COLO829 (cell line): ENCODE measurements around the gene ZNF697.
"Not testable (repeated sequence)": the region's sequence is repeated elsewhere in the genome, so short reads cannot be mapped to it uniquely, and the experiment has no call there.

Experiments used
- DNase-seq: peaks from one replicate; pipeline ENCODE4 v3.0.0; 2012; ENCODE audit warnings: low spot score

ZNF697 gene

DNA sequence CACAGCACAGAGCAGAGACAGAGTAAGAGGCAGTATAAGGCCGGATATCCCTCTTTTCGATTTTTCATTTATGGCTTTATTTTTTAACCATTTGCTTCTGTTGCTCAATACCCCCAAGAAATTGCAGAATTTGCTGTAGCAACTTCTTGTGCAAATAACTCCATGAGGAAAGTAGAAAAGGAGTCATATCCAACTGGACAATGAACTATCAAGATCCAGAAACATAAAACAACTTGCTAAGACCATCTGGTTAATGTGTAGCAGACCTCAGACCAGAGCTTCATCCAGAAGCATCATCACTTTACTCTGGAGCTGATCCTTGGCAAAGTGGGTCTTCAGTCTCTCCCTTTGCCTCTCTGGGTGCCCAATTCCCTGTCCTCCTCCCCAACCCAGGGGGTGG lies 45.9 kb downstream of the ZNF697 start:
- DNase-seq: no peak

DNA sequence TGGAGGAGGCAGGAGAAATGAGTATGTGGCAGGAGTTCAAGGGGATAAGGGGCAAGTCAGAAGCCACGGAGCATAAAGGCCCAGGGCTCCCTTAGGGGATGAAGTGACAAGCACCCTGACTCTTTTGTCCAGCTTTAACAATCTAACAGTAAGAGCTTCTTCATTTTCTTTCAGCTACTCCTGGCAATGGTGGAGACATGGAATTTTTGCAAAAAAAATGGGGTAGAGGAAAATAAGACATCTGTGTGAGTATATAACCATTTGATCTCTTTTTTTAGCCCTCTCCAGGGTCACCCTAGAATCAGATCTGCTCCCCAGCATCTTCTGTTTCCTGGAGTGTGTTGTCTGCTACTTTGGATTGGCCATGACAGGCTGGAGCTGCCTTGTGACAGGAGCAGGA lies 47.1 kb downstream of the ZNF697 start:
- DNase-seq: no peak

DNA sequence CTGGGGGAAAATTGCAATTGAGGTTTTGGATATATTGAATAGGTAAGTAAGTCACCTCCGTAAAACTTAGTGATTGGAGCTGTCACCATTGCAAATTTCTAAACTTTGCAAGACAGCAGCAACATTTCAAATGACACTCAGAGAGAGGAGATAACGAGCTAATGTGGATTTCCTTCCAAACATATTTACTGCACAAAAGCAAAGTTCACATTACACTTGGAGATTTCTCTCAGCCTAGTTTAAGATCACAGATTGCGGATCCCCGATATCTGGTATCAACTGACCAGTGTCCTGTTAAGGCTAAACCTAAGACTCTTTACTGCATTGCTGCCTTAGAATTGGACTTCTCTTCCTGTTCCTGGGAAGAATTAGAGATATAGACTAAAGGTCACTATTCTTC lies 47.5 kb downstream of the ZNF697 start:
- no peak for DNase-seq

DNA sequence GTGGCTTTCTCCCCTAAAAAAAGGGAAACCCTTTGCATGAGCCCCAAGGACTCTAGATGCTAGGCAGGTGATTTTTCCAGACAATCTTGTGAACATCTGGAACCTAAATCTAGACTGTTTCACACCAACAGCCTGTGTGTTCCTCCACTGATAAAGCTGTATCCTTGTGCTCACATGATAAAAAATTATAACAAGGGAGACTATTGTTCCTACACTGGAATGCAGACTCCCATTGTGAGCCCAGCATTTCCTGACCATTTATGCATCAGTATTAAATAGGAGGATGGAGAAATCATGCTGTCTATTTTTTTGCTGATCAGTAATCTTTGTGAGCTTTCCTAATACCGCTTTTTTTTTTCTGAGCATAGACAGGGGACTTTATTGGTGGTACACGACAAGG lies 52.5 kb downstream of the ZNF697 start:
- peak; percentile 60 for DNase-seq

DNA sequence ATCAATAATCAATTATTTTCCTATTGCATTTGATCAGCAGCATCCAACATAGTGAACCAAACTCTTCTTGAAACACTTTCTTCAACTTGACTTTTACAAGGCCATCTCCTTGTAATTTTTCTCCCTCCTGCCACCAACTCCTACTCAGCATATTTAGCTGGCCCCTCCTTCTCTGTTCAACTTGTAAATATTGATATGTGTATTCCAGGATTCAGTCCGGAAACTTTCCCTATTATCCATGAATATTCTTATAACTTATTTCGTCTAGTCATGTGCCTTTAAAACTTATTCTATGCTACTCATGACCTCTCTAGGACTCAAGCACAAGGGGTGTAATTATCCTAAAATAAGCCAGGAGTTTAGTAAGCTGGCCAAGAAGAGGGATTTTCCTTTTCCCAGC lies 52.9 kb downstream of the ZNF697 start:
- no peak for DNase-seq

DNA sequence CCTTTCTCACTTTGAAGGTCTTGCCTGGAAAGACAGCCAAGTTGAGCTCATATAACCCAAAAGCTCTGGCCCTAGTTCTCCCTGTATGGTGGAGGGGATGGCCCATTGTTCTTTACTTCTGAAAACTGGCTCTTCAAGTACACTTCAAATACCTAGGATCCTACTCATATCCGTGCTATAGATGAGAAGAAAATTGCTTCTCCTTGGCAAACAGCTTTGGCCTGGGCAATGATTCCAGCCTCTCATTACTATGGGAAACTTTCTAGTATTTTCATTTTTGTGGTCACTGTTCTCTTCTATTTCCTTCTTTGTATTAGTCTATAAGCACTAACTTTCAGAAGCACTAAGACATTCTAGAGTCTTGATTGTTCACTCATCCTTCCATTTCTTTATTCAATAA lies 53.7 kb downstream of the ZNF697 start:
- no peak for DNase-seq

DNA sequence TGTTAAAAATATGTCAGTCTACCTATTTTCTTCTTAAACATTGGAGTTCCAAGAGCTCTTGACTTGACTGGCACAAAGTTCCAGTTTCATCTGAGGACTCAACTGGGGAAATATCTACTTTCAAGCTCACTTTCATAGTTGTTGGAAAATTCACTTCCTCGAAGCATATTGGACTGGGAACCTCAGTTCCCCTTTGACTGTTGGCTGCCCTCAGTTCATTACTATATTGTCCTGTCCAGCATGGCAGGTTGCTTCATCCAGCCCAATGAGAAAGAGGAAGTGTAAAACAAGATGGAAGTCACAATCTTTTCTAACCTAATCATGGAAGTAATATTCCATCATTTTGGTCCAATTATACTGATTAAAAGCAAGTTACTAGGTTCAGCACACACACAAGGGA lies 54.3 kb downstream of the ZNF697 start:
- DNase-seq: no peak

DNA sequence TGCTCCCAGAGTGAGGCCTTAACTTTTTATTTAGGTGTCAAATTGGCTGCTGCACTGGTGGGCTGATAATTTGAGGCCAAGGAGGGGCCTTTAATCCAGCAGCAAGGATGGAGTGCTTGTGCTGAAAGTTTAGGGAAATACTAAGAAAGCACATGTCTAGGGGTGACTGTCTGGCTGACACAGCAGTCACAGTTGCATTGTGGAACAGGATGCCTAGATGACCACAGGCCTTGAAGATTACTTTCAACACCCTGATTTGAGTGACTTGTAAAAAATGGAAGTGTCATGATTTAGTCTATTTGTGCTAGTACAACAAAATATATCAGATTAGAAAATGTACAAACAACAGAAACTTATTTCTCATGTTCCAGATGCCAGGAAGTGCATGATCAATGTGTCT lies 57.7 kb downstream of the ZNF697 start:
- DNase-seq: no peak

DNA sequence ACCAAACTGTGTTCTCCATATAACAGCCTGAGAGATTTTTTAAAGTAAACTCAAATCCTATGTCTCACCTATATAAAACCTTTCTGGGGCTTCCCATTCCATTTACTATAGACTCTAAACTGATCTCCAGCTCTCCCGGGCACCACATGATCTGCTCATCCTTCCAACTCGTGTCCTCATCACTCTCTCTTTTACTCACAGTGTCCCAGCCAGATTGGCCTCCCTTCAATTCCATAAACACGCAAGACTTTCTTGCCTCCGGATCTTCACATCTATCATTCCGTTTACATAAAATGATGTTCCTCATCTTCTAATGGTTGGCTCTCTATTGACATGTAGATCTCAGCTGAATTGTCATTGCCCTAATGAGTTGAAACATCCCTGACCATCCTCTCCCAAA lies 59.4 kb downstream of the ZNF697 start:
- DNase-seq: no peak

DNA sequence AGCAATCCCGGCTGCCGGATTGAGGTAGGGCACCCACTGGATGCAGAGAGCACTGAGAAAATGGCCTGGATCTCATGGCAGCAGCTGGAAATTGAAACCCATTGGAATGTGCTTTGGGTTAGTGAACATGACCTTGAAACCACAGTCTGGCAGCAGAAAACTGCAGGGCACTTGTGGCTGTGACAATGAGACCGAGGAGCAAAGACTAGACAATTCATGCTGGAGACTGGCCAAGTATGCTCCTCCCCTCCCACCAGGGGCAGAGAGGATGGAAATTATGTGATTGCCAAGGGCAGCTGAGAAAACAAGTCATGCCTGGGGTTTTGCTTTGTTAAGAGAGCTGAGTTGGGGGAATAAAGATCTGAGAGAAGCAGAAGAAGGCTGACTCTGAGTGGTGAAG lies 60.7 kb downstream of the ZNF697 start:
- no peak for DNase-seq

DNA sequence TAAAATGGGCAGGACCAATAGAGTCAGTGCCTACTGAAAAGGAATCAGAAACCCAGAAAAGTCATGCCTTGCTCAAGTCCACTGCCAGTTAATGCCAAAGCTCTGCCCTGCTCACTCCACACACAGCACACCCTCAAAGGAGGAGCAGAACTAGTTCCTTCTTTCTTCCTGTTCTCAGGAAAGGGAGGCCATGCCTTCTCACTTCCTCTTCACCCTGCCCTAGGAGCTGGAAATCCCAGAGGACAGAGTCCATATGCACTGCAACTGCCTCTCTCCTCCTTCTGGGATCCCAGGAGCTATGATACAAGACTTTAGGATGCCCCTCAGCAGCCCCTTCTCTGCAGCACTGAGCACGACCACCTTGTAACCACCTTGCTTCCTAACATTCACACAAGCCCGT lies 62.3 kb downstream of the ZNF697 start:
- not testable (repeated sequence) for DNase-seq

DNA sequence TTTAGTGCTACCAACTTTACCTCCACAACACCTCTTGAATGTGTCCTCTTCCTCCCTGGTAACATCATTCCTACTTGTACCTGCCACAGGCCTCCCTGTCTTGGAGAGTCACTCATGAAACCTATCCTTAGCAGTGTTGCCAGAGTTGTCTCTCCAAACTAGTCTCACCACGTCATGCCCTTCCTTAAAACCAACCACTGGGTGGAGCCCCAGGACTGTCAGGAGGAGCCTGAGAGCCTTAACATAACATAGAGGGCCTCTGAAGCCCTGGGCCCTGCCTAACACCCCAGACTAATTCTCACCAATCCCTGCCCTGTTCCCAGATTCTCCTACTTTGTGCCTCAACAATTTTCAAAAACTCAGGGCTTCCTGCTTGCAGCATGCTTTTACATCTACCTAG lies 65.3 kb downstream of the ZNF697 start:
- DNase-seq: no peak

DNA sequence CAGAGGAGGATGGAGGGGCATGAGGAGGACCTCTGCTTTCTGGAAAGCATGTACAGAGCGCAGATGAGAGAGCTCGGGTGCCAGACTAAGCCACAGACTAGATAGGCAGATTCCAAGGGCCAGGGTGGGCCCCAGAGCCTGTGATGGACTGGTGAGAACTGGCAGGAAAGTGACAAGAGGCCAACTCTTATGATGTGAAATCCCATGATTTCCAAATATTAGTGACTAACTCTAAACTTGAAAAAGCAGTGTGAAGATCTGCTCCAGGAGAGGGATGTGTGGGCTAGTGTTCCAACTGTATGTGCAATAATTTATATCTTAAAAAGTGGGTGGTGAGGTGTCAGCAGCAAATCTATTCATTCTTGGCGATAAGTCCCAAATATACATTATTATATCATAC lies 67.0 kb downstream of the ZNF697 start:
- DNase-seq: not testable (repeated sequence)

DNA sequence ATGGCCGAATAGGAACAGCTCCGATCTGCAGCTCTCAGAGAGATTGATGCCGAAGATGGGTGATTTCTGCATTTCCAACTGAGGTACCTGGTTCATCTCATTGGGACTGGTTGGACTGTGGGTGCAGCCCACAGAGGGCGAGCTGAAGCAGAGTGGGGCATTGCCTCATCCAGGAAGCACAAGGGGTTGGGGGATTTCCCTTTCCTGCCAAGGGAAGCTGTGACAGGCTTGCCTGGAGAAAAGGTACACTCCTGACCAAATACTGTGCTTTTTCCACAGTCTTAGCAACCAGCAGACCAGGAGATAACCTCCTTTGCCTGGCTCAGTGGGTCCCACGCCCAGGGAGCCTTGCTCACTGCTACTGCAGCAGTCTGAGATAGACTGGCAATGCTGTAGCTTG lies 74.2 kb downstream of the ZNF697 start:
- DNase-seq: no peak

DNA sequence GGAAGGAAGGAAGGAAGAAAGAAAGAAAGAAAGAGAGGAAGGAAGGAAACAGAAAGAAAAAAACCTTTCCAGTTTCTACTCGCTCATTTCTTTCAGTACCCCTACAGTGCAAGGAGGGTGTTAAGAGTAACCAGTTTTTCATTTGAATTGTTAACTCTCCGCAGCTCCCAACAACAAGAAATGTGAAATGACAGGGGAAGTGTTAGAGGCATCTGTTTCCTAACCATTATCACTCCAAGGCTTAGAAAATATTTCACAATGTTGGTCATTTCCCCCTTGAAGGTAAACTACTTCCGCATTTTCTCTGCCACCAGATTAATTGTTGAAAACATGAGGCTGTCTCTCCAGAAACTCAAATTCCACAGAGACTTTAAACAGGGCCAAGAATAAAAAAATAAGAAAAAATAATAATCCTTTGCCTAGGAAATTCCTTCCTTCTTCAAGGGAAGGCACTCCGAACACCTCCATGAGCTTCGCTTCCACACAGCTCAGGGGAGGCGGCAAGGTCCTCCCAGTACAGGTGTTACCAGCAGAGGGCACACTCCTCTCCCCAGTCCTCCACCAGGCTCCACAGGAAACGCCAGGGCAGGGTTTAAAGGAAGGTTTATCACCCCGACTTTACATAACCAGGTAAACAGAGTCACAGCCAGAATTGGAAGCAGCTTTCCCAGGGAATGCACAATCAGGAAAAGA lies 78.0 kb downstream of the ZNF697 start:
- not testable (repeated sequence) for DNase-seq
